Measurements from ENCODE around the gene KRTAP1-1. TPM values are rescaled to one million over a fixed set of nuclear protein-coding genes. Genes with fewer than 3 reads are reported as not detected.

The KRTAP1-1 gene
- total RNA-seq, 1 donor: 2.2 TPM

- Histone ChIP-seq H2AFZ (ENCODE audit: low read length) (no peak overlapping the region), H3K27me3 (ENCODE audit: insufficient read depth, low read length) (no peaks in the 10 kb centered on the region), H3K27ac (ENCODE audit: low read depth, low read length) (no peak overlapping the region), H3K4me2 (ENCODE audit: insufficient read depth, low read length) (no peak overlapping the region), H3K79me2 (ENCODE audit: insufficient read depth, low read length) (no peaks in the 10 kb centered on the region), H3K4me3 (ENCODE audit: insufficient read depth, low read length) (no peak overlapping the region), H3K9me3 (ENCODE audit: low read depth, low read length) (no peaks in the 10 kb centered on the region), H3K4me1 (ENCODE audit: insufficient read depth, low read length) (no peaks in the 10 kb centered on the region), H3K36me3 (ENCODE audit: insufficient read depth, low read length) (no peaks in the 10 kb centered on the region), H4K20me1 (ENCODE audit: insufficient read depth, low read length) (no peaks in the 10 kb centered on the region)
- TF ChIP-seq CTCF (IDR thresholded peaks at IDR 0.05; ENCODE audit: extremely low read depth, low read depth, low read length): no peak
- no peak for DNase-seq (ENCODE audit: insufficient read length, low spot score, missing footprints)
These were observed 31.9 kb downstream of the KRTAP1-1 start for GRCh38 chr17:41009301-41009760.

- Histone ChIP-seq H4K20me1 (ENCODE audit: insufficient read depth, low read length) (no peaks in the 10 kb centered on the region), H3K4me2 (ENCODE audit: insufficient read depth, low read length) (no peak within 1 kb of the TSS), H2AFZ (ENCODE audit: low read length) (no peak within 1 kb of the TSS), H3K36me3 (ENCODE audit: insufficient read depth, low read length) (no peaks in the 10 kb centered on the region), H3K27ac (ENCODE audit: low read depth, low read length) (no peak within 1 kb of the TSS), H3K4me3 (ENCODE audit: insufficient read depth, low read length) (no peak within 1 kb of the TSS), H3K4me1 (ENCODE audit: insufficient read depth, low read length) (no peaks in the 10 kb centered on the region), H3K27me3 (ENCODE audit: insufficient read depth, low read length) (no peaks in the 10 kb centered on the region), H3K79me2 (ENCODE audit: insufficient read depth, low read length) (no peaks in the 10 kb centered on the region), H3K9me3 (ENCODE audit: low read depth, low read length) (no peaks in the 10 kb centered on the region)
- TF ChIP-seq CTCF (IDR thresholded peaks at IDR 0.05; ENCODE audit: extremely low read depth, low read depth, low read length): no peak
- no peak for DNase-seq (ENCODE audit: insufficient read length, low spot score, missing footprints)
These were observed 32.4 kb downstream of the KRTAP1-1 start, which contains the start of gene KRTAP3-1 for GRCh38 chr17:41008811-41009210. TSS of gene KRTAP3-1 (minus strand) at chr17:41009128. CDS start at chr17:41009074, 54 bp downstream.

GRCh38 chr17:41004397-41004796 lies 36.9 kb downstream of the KRTAP1-1 start:
- H3K9me3 ChIP-seq (ENCODE audit: low read depth, low read length): no peaks in the 10 kb centered on the region
- H3K79me2 ChIP-seq (ENCODE audit: insufficient read depth, low read length): no peaks in the 10 kb centered on the region
- H3K4me2 ChIP-seq (ENCODE audit: insufficient read depth, low read length): no peak overlapping the region
- H3K4me3 ChIP-seq (ENCODE audit: insufficient read depth, low read length): no peak overlapping the region
- H3K36me3 ChIP-seq (ENCODE audit: insufficient read depth, low read length): no peaks in the 10 kb centered on the region
- H2AFZ ChIP-seq (ENCODE audit: low read length): no peak overlapping the region
- H3K27ac ChIP-seq (ENCODE audit: low read depth, low read length): no peak overlapping the region
- H3K27me3 ChIP-seq (ENCODE audit: insufficient read depth, low read length): no peaks in the 10 kb centered on the region
- peaks cover 6% of the 10 kb centered on the region for H3K4me1 ChIP-seq (ENCODE audit: insufficient read depth, low read length)
- TF ChIP-seq CTCF (IDR thresholded peaks at IDR 0.05; ENCODE audit: extremely low read depth, low read depth, low read length): no peak
- no peak for DNase-seq (ENCODE audit: insufficient read length, low spot score, missing footprints)
- H4K20me1 ChIP-seq (ENCODE audit: insufficient read depth, low read length): no peaks in the 10 kb centered on the region

GRCh38 chr17:41003926-41004325 lies 37.3 kb downstream of the KRTAP1-1 start:
- Histone ChIP-seq H3K9me3 (ENCODE audit: low read depth, low read length) (no peaks in the 10 kb centered on the region), H3K4me3 (ENCODE audit: insufficient read depth, low read length) (no peak overlapping the region), H3K27ac (ENCODE audit: low read depth, low read length) (no peak overlapping the region), H3K4me2 (ENCODE audit: insufficient read depth, low read length) (no peak overlapping the region), H3K36me3 (ENCODE audit: insufficient read depth, low read length) (no peaks in the 10 kb centered on the region), H3K4me1 (ENCODE audit: insufficient read depth, low read length) (peaks cover 6% of the 10 kb centered on the region), H3K27me3 (ENCODE audit: insufficient read depth, low read length) (no peaks in the 10 kb centered on the region), H3K79me2 (ENCODE audit: insufficient read depth, low read length) (no peaks in the 10 kb centered on the region), H2AFZ (ENCODE audit: low read length) (no peak overlapping the region), H4K20me1 (ENCODE audit: insufficient read depth, low read length) (no peaks in the 10 kb centered on the region)
- peak; percentile 17 for DNase-seq (ENCODE audit: insufficient read length, low spot score, missing footprints)
- TF ChIP-seq CTCF (IDR thresholded peaks at IDR 0.05; ENCODE audit: extremely low read depth, low read depth, low read length): no peak

Data from osteoblast (primary cell).